Measurements from ENCODE around the gene RNU1-2. TPM values are rescaled to one million over a fixed set of nuclear protein-coding genes. Genes with fewer than 3 reads are reported as not detected.
"Not testable (repeated sequence)": the region's sequence is repeated elsewhere in the genome, so short reads cannot be mapped to it uniquely, and the experiment has no call there.

The RNU1-2 gene
- over 10,000 TPM; 12,584 to 18,986 TPM for total RNA-seq
- long read RNA-seq, donor 1: 0 reads
- long read RNA-seq, donor 2: 0 reads

- DNase-seq (ENCODE audit: low spot score): peak; percentile 96
Measured at GRCh38 chr1:16895598-16896315, at the start of gene RNU1-2. TSS of gene RNU1-2 (plus strand) at chr1:16895980.

GRCh38 chr1:16856201-16856600 is 39.6 kb upstream of the RNU1-2 start:
- intact Hi-C loops (cut with DNase I); DNase-seq (ENCODE audit: low spot score): not testable (repeated sequence)

More at GRCh38 chr1:16895598-16896315, at the start of gene RNU1-2:
- intact Hi-C loops (cut with DNase I): not testable (repeated sequence)

GRCh38 chr1:16859167-16860041 is 36.4 kb upstream of the RNU1-2 start:
- intact Hi-C loops (cut with DNase I); DNase-seq (ENCODE audit: low spot score): not testable (repeated sequence)

- DNase-seq (ENCODE audit: low spot score); intact Hi-C loops (cut with DNase I): not testable (repeated sequence)
Measured at GRCh38 chr1:16860048-16860447, 35.7 kb upstream of the RNU1-2 start.

- intact Hi-C loops (cut with DNase I); DNase-seq (ENCODE audit: low spot score): not testable (repeated sequence)
Measured at GRCh38 chr1:16861832-16862245, 33.9 kb upstream of the RNU1-2 start.

- intact Hi-C loops (cut with DNase I); DNase-seq (ENCODE audit: low spot score): not testable (repeated sequence)
Measured at GRCh38 chr1:16862415-16862814, 33.4 kb upstream of the RNU1-2 start.

- DNase-seq (ENCODE audit: low spot score); intact Hi-C loops (cut with DNase I): not testable (repeated sequence)
Measured at GRCh38 chr1:16863024-16863423, 32.8 kb upstream of the RNU1-2 start.

GRCh38 chr1:16866926-16867707 is 28.7 kb upstream of the RNU1-2 start:
- DNase-seq (ENCODE audit: low spot score); intact Hi-C loops (cut with DNase I): not testable (repeated sequence)

- DNase-seq (ENCODE audit: low spot score); intact Hi-C loops (cut with DNase I): not testable (repeated sequence)
Measured at GRCh38 chr1:16868787-16869186, 27.0 kb upstream of the RNU1-2 start.

GRCh38 chr1:16869996-16870395 is 25.8 kb upstream of the RNU1-2 start:
- intact Hi-C loops (cut with DNase I); DNase-seq (ENCODE audit: low spot score): not testable (repeated sequence)

GRCh38 chr1:16871171-16871570 is 24.6 kb upstream of the RNU1-2 start:
- DNase-seq (ENCODE audit: low spot score); intact Hi-C loops (cut with DNase I): not testable (repeated sequence)

GRCh38 chr1:16872152-16873075 is 23.4 kb upstream of the RNU1-2 start:
- peak; percentile 90 for DNase-seq (ENCODE audit: low spot score)

GRCh38 chr1:16873076-16873879 is 22.5 kb upstream of the RNU1-2 start:
- intact Hi-C loops (cut with DNase I); DNase-seq (ENCODE audit: low spot score): not testable (repeated sequence)

More at GRCh38 chr1:16872152-16873075, 23.4 kb upstream of the RNU1-2 start:
- intact Hi-C loops (cut with DNase I): not testable (repeated sequence)

- intact Hi-C loops (cut with DNase I); DNase-seq (ENCODE audit: low spot score): not testable (repeated sequence)
Measured at GRCh38 chr1:16874968-16875765, 20.6 kb upstream of the RNU1-2 start.

- intact Hi-C loops (cut with DNase I); DNase-seq (ENCODE audit: low spot score): not testable (repeated sequence)
Measured at GRCh38 chr1:16881742-16882141, 14.0 kb upstream of the RNU1-2 start.

- DNase-seq (ENCODE audit: low spot score): no peak
- intact Hi-C loops (cut with DNase I): no loop called here
Measured at GRCh38 chr1:16882986-16883385, 12.8 kb upstream of the RNU1-2 start.

Measured in posterior vena cava (tissue), 2 donors.